ENCODE measurements around the gene PTPRD.

Gene PTPRD

DNA sequence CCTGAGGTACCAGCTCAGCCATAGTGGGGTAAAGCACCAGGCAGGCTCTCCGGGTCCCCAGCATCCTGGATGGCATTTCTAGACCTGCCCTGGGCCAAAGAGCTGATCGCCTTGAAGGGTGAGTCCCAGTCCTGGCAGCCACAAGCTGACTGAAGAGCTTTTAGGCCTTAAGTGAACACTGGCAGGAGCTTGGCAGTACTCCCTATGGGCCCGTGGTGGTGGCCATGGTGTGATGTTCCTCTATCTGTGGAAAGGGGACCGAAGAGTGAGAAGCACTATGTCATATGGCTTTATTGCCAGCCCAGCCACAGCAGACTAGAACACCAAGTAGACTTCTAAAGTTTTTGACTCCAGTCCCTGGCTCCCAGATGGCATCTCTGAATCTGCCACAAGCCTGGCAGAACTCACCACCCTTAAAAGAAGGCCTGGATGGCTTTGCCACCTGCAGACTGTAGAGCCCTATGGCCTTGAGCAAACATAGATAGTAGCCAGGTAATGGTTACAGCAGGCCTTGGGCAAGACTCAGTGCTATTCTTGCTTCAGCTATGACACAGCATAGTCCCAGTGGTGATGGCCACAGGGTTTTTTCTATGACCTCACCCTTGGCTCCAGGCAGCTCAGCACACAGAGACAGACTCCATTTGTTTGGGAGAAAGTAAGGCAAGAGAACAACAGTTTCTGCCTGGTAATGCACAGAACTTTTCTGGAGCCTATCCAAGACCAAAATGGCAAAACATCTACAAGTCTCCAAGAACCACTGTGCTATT is 2011.7 kb downstream of the PTPRD start (continued):
- TF ChIP-seq, protein P1, sequence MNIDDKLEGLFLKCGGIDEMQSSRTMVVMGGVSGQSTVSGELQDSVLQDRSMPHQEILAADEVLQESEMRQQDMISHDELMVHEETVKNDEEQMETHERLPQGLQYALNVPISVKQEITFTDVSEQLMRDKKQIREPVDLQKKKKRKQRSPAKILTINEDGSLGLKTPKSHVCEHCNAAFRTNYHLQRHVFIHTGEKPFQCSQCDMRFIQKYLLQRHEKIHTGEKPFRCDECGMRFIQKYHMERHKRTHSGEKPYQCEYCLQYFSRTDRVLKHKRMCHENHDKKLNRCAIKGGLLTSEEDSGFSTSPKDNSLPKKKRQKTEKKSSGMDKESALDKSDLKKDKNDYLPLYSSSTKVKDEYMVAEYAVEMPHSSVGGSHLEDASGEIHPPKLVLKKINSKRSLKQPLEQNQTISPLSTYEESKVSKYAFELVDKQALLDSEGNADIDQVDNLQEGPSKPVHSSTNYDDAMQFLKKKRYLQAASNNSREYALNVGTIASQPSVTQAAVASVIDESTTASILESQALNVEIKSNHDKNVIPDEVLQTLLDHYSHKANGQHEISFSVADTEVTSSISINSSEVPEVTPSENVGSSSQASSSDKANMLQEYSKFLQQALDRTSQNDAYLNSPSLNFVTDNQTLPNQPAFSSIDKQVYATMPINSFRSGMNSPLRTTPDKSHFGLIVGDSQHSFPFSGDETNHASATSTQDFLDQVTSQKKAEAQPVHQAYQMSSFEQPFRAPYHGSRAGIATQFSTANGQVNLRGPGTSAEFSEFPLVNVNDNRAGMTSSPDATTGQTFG (tag by site-specific recombination; IDR thresholded peaks at IDR 0.05; ENCODE audit: borderline replicate concordance): no peak

DNA sequence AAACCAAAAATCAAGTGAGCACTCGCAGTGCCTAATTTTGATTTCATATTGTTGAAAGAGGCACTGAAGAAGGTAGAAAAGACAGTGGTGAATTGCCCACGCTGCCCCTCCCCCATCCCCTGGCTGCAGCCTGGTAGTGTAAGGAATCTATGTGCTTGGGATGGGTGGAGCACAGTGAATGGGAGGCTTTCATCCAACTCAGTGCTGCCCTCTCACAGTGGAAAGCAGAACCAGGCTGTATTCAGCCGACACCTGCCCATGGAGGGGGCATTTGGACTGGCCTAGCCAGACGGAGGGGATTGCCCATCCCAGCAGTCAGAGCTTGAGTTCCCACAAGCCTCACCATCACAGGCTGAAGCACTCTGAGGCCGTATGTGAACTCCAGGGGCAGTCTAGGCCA is 2012.9 kb downstream of the PTPRD start:
- no peak for TF ChIP-seq ZNF621 (tag by site-specific recombination; IDR thresholded peaks at IDR 0.05)
- no peak for TF ChIP-seq ZNF16 (tag by site-specific recombination; IDR thresholded peaks at IDR 0.05; ENCODE audit: low read depth)
- TF ChIP-seq, protein P2, sequence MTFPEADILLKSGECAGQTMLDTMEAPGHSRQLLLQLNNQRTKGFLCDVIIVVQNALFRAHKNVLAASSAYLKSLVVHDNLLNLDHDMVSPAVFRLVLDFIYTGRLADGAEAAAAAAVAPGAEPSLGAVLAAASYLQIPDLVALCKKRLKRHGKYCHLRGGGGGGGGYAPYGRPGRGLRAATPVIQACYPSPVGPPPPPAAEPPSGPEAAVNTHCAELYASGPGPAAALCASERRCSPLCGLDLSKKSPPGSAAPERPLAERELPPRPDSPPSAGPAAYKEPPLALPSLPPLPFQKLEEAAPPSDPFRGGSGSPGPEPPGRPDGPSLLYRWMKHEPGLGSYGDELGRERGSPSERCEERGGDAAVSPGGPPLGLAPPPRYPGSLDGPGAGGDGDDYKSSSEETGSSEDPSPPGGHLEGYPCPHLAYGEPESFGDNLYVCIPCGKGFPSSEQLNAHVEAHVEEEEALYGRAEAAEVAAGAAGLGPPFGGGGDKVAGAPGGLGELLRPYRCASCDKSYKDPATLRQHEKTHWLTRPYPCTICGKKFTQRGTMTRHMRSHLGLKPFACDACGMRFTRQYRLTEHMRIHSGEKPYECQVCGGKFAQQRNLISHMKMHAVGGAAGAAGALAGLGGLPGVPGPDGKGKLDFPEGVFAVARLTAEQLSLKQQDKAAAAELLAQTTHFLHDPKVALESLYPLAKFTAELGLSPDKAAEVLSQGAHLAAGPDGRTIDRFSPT (tag by site-specific recombination; IDR thresholded peaks at IDR 0.05): no peak
- TF ChIP-seq ZNF623 (tag by site-specific recombination; IDR thresholded peaks at IDR 0.05): no peak
- TF ChIP-seq ZIC2 (tag by site-specific recombination; IDR thresholded peaks at IDR 0.05): no peak
- TF ChIP-seq SP2 (tag by site-specific recombination; IDR thresholded peaks at IDR 0.05): no peak
- TF ChIP-seq GLI4 (tag by site-specific recombination; IDR thresholded peaks at IDR 0.05): no peak
- no peak for TF ChIP-seq ZNF560 (tag by site-specific recombination; IDR thresholded peaks at IDR 0.05; ENCODE audit: borderline replicate concordance)
- TF ChIP-seq ZNF529 (tag by site-specific recombination; IDR thresholded peaks at IDR 0.05; ENCODE audit: insufficient replicate concordance): no peak
- TF ChIP-seq ZNF184 (tag by site-specific recombination; IDR thresholded peaks at IDR 0.05): no peak
- TF ChIP-seq ZNF146 (tag by site-specific recombination; IDR thresholded peaks at IDR 0.05): no peak
- no peak for TF ChIP-seq ZNF37A (tag by site-specific recombination; IDR thresholded peaks at IDR 0.05)
- no peak for TF ChIP-seq ZNF423 (tag by site-specific recombination; IDR thresholded peaks at IDR 0.05)
- CTCF ChIA-PET: no interaction called here
- H3K9me3 ChIP-seq (ENCODE audit: control insufficient read depth, insufficient read depth, low read depth, low read length): no peaks in the 10 kb centered on the region
- no peak overlapping the region for H3K27ac ChIP-seq (ENCODE audit: extremely low read depth, low read depth, low read length)
- no peaks in the 10 kb centered on the region for H3K36me3 ChIP-seq (ENCODE audit: control insufficient read depth in 2 of 2, insufficient read depth in 1 of 2, low read length in 2 of 2)
- H3K4me3 ChIP-seq (ENCODE audit: low read depth, low read length): no peak overlapping the region
- POLR2A ChIA-PET: no interaction called here
- no peaks in the 10 kb centered on the region for H3K4me1 ChIP-seq (ENCODE audit: control insufficient read depth, insufficient read depth, low read length)

GRCh38 chr9:8589476-8589875 is 2023.3 kb downstream of the PTPRD start:
- no peak for TF ChIP-seq ZNF654 (tag by site-specific recombination; IDR thresholded peaks at IDR 0.05; ENCODE audit: low read depth)
- no peak for TF ChIP-seq ZNF510 (tag by site-specific recombination; IDR thresholded peaks at IDR 0.05; ENCODE audit: insufficient replicate concordance)
- TF ChIP-seq ZNF391 (tag by site-specific recombination; IDR thresholded peaks at IDR 0.05; ENCODE audit: borderline replicate concordance, low read depth): no peak
- TF ChIP-seq, protein P3, sequence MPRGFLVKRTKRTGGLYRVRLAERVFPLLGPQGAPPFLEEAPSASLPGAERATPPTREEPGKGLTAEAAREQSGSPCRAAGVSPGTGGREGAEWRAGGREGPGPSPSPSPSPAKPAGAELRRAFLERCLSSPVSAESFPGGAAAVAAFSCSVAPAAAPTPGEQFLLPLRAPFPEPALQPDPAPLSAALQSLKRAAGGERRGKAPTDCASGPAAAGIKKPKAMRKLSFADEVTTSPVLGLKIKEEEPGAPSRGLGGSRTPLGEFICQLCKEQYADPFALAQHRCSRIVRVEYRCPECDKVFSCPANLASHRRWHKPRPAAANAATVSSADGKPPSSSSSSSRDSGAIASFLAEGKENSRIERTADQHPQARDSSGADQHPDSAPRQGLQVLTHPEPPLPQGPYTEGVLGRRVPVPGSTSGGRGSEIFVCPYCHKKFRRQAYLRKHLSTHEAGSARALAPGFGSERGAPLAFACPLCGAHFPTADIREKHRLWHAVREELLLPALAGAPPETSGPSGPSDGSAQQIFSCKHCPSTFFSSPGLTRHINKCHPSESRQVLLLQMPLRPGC (tag by site-specific recombination; IDR thresholded peaks at IDR 0.05): no peak
- Histone ChIP-seq H3K4me1 (ENCODE audit: control insufficient read depth, insufficient read depth, low read length) (no peaks in the 10 kb centered on the region), H3K36me3 (ENCODE audit: control insufficient read depth in 2 of 2, insufficient read depth in 1 of 2, low read length in 2 of 2) (no peaks in the 10 kb centered on the region), H3K27ac (ENCODE audit: extremely low read depth, low read depth, low read length) (no peak overlapping the region), H3K9me3 (ENCODE audit: control insufficient read depth, insufficient read depth, low read depth, low read length) (no peaks in the 10 kb centered on the region), H3K4me3 (ENCODE audit: low read depth, low read length) (no peak overlapping the region)
- CTCF ChIA-PET: interaction anchor here (0.6 kb wide), 1 partner anchor 31 kb away, joined by 3 read pairs; no protein-coding TSS in a partner anchor
- POLR2A ChIA-PET: no interaction called here
